NCI-H187 (cell line): ENCODE data around the gene PRR3.

ENCODE experiments used
- DNase-seq, 2 experiments: peaks; one replicate each; lab custom pipeline; 2025; lab: John Stamatoyannopoulos, UW

PRR3 gene

GRCh38 chr6:30537931-30538330 lies 19.2 kb upstream of the PRR3 start:
- DNase-seq, result no peak

- peak; percentile 51 to 55 for DNase-seq
Measured at GRCh38 chr6:30541515-30542403, 15.3 kb upstream of the PRR3 start.

- no peak for DNase-seq
Measured at GRCh38 chr6:30542404-30542725, 14.7 kb upstream of the PRR3 start.

- no peak for DNase-seq
Measured at GRCh38 chr6:30542915-30543314, 14.2 kb upstream of the PRR3 start.

- no peak for DNase-seq
Measured at GRCh38 chr6:30543821-30544220, 13.3 kb upstream of the PRR3 start.

- no peak for DNase-seq
Measured at GRCh38 chr6:30544666-30545272, 12.3 kb upstream of the PRR3 start.

- DNase-seq, result no peak
Measured at GRCh38 chr6:30547454-30547853, 9.6 kb upstream of the PRR3 start.

GRCh38 chr6:30548375-30548774 lies 8.7 kb upstream of the PRR3 start:
- no peak for DNase-seq

GRCh38 chr6:30554404-30554803 lies 2.7 kb upstream of the PRR3 start:
- no peak for DNase-seq

- no peak for DNase-seq
Measured at GRCh38 chr6:30554962-30555815, 1.9 kb upstream of the PRR3 start.

GRCh38 chr6:30555816-30556065 lies 1.4 kb upstream of the PRR3 start:
- no peak for DNase-seq

GRCh38 chr6:30556066-30556905 lies 809 bp upstream of the PRR3 start, which contains the start of gene GNL1:
TSS of gene GNL1 (minus strand) at chr6:30556489. CDS start at chr6:30556203, 286 bp downstream.
- peak; percentile 84 to 85 for DNase-seq

- peak in 1 of 2 experiments; percentile 37 for DNase-seq
Measured at GRCh38 chr6:30557683-30557981, 537 bp downstream of the PRR3 start.

- no peak for DNase-seq
Measured at GRCh38 chr6:30560930-30561329, 3.8 kb downstream of the PRR3 start.

- DNase-seq, result no peak
Measured at GRCh38 chr6:30562470-30563425, 5.7 kb downstream of the PRR3 start.

GRCh38 chr6:30564114-30564513 lies 7.0 kb downstream of the PRR3 start:
- DNase-seq, result no peak

GRCh38 chr6:30565772-30566171 lies 8.7 kb downstream of the PRR3 start:
- no peak for DNase-seq

- no peak for DNase-seq
Measured at GRCh38 chr6:30568245-30568644, 11.2 kb downstream of the PRR3 start.

- no peak for DNase-seq
Measured at GRCh38 chr6:30570263-30570662, 13.2 kb downstream of the PRR3 start.

- no peak for DNase-seq
Measured at GRCh38 chr6:30570740-30571074, 13.6 kb downstream of the PRR3 start.

- peak; percentile 93 to 96 for DNase-seq
Measured at GRCh38 chr6:30571075-30571761, 14.1 kb downstream of the PRR3 start, which contains the start of gene ABCF1. TSS of gene ABCF1 (plus strand) at chr6:30571442. CDS start at chr6:30571488, 46 bp downstream.
